HL-60/S4 treated with retinoic acid at 250 ng/mL for 4 days and 3 days (cell line): Measurements from ENCODE around the gene TLE1.
"Not testable (repeated sequence)": the region's sequence is repeated elsewhere in the genome, so short reads cannot be mapped to it uniquely, and the experiment has no call there.

Experiments
- in situ Hi-C: fragments of 300-500 bp; cut with MboI; formaldehyde crosslinking; loops from 2 replicates; pipeline ENCODE4 v1.7.0; 2022; ENCODE audit warnings: low sequenced_read_pairs

TLE1 gene

DNA sequence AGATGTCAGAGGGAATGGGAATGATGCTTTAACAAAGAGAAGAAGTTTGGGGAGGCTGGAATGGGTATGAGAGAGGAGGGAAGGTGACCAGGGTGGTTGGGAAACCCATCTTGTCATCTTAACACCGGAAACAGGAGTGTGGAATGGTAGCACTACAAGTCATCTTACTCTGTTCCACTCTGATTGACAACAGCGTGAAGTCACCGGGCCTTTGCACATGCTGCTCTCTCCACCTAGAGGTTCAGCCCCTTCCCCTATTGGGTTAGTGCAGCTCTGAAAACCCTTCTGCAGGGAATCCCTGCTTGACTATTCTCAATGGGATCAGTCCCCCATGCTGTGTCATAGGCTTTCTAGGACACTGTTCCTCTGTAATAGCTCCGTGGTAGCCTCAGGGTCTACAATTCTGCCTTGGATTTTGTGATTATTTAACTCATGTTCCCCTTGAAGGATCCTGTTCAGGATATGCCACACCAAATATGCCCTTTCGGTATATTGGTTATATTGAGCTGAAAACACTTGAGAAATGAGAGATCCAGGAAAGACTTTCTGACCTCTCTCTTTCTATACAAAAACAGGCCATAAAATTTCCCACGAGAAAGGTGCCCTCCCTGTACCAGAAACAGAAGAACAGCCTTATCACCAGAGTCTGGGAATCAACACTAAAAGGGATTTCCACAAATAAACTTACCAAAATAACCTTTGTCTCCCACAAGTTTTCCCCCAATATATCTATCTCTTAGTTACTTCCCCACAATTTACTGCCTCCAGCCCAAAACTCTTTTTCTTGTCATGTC, 86.3 kb downstream of the TLE1 start:
- in situ Hi-C loops = no loop called here

GRCh38 chr9:81601639-81602623, 87.4 kb downstream of the TLE1 start:
- in situ Hi-C loops = no loop called here

DNA sequence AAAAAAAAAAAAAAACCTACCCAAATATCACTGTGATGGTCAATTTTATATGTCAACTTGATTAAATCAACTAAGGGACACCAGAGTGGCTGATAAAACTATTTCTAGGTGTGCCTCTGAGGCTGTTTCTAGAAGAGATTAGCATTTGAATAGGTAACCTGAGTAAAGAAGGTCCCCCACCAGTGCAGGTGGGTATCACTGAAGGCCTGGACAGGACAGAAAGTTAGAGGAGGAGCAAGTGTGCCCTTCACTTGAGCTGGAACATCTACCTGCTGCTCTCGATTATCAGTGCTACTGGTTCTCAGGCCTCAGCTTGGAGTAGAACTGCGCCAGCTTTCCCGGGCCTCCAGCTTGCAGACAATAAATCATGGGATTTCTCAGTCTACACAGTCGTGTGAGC, 88.7 kb downstream of the TLE1 start:
- in situ Hi-C loops = no loop called here

DNA sequence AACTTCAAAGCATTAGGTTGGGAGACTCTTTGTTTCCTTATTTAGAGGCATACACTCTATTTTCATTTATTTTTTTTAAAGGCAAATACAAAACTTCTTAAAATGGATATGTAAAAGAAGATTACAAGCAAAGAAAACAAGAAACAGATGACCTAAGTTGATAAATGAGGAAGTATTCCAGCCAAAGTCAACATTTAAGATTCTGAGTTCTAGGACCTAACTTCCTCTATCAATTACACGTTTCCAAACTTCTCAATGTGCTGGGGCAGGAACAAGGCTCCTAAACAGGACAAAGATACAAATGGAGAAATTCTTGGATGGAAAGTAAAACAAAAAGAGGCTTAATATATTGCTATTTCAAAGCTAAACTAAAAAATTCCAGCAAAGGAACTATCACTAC, 89.5 kb downstream of the TLE1 start:
- in situ Hi-C loops = no loop called here

GRCh38 chr9:81598811-81599210, 90.5 kb downstream of the TLE1 start:
- in situ Hi-C loops = no loop called here

- in situ Hi-C loops = no loop called here
Observed at GRCh38 chr9:81598123-81598497, 91.2 kb downstream of the TLE1 start.

DNA sequence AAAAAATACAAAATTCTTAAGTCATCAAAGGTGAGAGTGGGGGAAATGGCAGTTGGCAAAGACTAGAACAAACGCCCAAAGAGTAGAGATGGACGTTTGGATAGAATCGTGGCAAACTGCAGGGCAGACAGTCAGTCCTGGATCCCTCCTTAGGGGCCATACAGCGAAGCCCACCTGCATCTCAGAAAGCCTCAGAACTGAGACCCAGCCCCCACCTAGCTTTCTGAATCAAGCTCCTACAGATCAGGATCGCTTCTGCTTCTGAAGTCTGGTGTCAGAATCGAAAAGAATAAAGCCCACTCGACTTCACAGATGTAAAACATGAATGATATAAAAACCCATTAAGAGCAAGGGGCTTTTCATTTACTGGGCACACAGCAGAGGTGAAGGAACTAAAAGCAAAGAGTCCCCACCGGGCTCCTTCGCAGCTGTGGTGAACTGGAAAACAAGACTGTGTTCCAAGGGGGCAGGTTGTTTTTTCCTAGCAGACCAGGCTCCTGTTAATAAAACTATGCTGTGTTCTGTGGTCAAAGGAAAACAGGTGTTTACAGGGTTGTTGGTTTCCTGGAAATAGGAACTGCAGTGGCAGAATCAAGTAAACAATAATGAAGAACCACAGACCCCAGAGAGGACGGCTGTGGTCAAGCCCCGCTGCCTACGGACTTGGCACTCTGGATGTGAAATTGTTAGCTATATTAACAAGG, 91.8 kb downstream of the TLE1 start:
- in situ Hi-C loops = no loop called here

DNA sequence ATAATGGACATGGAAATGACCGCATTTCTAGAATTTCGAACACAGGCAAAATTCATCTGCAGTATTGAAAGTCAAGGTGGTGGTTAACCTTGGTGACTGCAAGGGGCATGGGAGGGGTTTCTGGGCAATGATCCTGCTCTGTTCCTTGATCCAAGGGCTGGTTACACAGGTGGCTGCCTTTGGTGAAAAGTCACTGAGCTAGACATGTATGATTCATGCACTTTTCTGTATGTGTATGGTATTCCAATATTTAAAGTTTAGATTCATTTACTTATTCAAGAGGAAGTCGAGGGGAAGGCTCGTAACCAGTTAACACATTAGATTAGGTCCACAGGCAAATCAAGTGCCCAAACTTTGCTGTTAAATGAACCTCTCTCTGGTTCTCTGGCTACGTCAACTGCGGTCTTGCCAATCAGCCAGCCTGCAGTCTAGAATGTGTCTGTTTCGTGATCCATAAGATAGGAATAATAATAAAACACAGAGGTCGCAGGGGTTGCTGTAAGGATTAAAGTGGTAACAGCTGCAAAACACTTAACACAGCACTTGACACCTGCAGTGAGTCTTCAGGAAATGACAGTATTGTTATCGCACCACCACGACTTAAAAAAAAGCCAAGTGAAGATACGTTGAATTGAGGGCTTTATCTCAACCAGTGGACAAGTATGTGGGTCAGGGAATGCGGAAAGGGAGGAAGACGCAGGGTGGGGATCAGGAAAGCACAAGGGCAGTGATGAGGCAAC, 92.5 kb downstream of the TLE1 start:
- in situ Hi-C loops = no loop called here

- in situ Hi-C loops = no loop called here
Observed at GRCh38 chr9:81595887-81596543, 93.3 kb downstream of the TLE1 start.

DNA sequence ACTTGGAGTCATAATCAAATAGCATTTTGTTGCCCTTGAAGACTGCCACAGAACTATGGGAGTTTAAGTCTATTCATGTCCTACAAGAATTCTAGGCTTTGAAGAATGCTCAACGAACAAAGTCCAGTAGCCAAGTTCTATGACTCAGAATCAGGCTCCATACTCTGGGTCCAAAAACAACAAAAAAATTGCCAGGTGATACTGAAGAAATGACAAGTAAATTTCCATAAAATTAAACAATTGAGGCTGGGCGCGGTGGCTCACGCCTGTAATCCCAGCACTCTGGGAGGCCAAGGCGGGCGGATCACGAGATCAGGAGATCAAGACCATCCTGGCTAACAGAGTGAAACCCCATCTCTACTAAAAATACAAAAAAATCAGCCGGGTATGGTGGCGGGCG, 94.1 kb downstream of the TLE1 start:
- in situ Hi-C loops = not testable (repeated sequence)

GRCh38 chr9:81594415-81594814, 94.9 kb downstream of the TLE1 start:
- in situ Hi-C loops = no loop called here

DNA sequence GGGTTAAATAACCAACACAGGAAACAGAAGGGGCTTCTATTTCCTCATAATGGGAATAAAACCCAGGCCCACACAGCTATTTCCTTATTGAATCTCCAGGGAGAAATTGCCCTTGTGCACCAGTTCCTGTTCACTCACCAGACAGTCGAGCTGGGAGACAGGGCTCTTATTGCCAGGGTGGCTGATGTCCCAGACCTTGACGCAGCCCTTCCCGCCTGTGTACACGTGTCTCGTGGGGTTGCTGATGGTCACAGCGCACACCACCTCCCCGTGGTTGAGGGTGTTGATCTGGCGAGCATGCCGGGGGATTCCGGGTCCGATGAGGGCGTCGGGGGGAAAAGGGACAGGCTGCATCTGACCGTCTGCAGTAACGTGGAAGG, 96.5 kb downstream of the TLE1 start:
- in situ Hi-C loops = no loop called here

- in situ Hi-C loops = no loop called here
Observed at GRCh38 chr9:81591791-81592190, 97.6 kb downstream of the TLE1 start.

DNA sequence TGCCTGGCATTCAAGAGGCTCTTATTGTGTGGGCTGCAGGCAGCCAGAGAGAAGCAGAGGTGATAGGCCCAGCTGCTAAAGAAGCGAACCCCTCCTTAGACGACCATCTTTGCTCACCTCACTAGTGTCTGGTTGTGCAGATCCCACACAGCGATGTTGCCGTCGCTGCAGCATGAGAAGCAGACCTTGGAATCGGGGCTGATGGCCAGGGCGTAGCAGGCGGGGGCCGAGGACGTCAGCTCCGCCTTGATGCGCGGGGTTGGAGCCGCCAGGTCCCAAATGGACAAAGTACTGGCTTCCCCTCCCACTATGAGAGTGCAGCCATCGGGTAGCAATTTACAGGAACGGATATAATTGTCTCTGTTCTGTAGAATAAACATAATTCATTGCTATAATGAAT, 98.7 kb downstream of the TLE1 start:
- in situ Hi-C loops = no loop called here

DNA sequence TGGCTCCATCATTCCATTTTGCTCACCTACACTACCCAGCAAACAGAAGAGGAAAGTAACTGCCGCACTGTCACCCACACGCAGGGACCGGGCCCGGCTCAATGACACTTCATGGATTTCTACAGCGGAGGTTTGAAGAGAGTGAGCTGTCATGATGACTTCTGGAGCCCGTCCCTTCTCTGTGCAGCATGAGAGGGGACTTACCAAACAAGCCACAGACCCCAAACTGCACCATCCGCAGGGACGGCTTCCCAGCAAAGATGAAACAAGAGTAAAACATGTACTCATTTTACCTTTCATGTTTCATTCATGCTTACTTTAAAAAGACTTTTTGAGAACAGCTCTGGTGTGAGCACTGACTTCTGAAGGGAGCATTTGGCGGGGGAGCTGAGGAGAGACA, 99.5 kb downstream of the TLE1 start:
- in situ Hi-C loops = no loop called here

DNA sequence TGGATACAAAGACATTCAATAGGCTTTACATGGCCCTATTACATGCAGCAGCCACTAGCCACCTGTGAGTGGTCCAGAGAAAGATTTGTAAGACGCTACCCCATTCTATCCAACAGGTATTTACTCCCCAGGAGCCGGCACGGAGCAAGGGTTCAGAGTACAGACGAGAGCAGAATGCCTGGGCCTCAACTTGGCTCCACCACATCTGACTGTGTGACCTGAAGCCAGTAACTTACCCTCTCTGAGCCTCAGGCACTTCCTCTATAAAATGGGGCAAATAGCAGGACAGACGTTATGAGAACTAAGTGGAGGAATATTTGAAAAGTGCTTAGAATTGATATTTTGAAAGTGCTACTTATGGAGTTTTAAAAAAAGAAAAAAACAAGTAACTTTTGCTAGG, 100.0 kb downstream of the TLE1 start:
- in situ Hi-C loops = no loop called here

DNA sequence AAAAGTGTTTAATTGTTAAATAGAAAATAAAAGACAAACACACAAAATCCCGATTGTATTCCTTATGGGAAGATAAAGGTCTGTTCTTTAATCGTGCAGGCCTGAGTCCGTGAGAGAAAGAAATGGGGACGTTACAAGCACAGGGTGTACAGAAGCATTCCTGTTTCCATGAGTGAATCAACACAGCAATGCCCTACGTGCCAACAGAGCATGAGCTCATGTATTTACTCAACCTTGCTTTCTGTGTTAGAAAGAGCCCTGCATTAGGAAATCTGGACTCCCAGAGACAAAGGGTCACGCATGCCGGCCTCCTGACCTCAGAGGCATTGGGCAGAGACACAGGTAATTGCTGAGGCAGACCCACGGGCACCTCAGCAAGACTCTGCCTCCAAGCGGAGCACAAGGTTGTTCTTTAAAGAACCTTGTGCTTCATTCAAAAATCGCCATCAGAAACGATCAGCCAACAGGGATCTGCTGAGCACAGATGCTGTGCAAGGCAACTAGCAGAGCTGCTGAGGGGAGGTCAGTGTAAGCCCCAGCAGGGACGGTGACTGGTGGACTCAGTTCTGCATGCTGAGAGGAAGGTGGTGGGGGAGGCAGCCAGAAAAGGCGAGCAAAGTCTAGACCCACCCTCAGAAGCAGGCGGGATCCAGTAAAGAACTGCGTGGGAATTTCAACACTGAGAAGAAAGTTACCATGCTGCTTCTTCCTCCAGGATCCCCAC, 101.0 kb downstream of the TLE1 start:
- in situ Hi-C loops = no loop called here

DNA sequence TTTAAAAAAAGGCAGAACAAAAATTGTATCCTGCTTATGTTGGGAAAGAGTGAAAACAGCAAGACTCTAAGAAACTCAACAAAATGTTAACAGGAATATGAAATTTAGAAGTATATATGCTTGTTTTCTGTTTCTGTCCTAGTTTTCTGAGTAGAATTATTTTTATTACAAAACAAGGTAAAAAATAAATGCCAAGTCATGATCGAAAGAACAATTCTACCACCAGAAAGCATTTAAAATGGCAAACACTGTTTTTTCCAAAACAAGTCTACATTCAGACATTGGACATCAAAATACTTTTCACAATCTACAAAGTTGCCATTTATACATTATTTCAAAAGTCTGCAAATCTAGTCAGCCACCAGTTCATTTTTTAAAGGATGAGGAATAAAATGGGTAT, 102.6 kb downstream of the TLE1 start:
- in situ Hi-C loops = no loop called here

- in situ Hi-C loops = no loop called here
Observed at GRCh38 chr9:81585191-81585763, 104.1 kb downstream of the TLE1 start.
